ENCODE measurements around the gene ZMAT5.
A peak's percentile ranks its signal among the peaks of the same experiment; 100 is the strongest.
"Not testable (repeated sequence)": the region's sequence is repeated elsewhere in the genome, so short reads cannot be mapped to it uniquely, and the experiment has no call there.

The ZMAT5 gene

DNA sequence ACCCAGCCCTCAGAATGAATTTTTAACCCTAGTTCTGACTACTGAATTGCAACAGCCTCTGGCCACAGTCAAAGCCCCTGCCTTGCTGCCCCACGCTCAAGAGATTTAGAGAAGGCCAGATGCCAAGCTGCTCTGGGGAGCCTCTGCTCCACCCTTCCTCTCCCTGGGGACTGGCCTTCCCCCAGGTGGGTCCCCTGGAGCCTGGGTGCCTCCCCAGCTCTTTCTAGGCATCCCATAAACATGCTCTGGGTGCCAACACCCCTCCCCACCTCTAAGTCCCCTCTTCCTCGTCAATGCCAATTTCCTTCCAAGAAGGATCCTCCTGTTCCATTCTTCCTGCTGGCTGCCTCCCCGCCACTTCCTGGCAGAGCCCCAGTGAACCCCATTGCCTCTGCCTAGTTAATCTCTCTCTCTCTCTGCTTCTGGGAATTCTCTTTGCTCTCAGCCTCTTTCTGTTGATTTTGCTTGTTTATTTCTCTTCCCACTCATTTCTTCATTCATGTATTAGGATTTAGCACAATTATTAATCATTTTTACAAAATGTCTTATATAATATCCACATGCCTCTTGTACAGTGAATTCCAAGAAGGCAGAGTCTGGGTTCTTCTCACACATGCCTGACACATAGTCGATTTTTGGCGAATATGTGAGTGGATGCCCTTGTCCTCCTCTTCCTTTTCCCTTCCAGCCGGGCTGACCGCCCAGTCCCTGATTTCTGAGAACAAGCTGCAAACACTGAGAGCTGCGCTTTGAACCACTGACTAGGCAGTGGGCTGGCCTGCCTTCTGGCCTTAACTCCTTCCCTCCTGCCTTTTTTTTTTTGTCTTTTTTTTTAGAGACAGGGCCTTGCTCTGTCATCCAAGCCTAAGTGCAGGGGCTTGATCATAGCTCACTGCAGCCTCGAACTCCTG, 17.9 kb upstream of the ZMAT5 start:
- no peak for DNase-seq

- no peak for DNase-seq
Observed at GRCh38 chr22:29782061-29782845, 15.4 kb upstream of the ZMAT5 start.

GRCh38 chr22:29780748-29781676, 14.2 kb upstream of the ZMAT5 start:
- DNase-seq = no peak

DNA sequence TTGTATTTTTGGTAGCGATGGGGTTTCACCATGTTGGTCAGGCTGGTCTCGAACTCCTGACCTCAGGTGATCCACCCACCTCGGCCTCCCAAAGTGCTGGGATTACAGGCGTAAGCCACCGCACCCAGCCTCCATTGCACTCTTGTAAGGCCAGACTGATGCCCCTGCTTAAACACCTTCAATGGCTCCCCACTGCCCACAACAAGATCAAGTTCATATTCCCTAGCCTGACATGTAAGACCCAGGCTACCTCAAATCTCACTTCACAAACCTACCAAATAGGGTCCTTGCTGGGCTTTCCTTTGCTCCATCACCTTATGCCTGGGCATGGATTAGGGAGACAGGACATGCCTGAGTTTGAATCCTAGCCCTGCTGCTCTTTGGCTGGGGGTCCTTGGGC, 13.4 kb upstream of the ZMAT5 start:
- no peak for DNase-seq

DNA sequence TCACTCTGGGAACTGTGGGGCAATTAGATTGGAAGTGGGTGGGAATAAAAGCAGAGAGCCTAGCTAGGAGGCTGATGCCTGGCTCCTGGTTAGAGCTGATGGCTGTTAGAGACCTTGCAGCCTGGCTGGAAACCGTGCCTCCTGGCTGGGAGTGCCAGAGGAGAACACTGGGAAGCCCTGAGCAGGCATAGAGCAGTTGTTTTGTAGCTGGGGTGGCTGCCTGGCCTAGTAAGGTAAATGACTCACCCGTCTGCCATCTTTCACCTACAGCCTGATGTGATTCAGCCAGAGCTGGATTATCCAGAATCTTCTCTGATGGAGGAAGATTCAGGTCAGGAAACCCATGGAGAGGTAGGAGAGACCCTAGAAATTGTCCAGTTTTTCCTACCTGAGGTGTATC, 6.4 kb upstream of the ZMAT5 start:
- DNase-seq = no peak

GRCh38 chr22:29772170-29772641, 5.4 kb upstream of the ZMAT5 start:
- DNase-seq = no peak

DNA sequence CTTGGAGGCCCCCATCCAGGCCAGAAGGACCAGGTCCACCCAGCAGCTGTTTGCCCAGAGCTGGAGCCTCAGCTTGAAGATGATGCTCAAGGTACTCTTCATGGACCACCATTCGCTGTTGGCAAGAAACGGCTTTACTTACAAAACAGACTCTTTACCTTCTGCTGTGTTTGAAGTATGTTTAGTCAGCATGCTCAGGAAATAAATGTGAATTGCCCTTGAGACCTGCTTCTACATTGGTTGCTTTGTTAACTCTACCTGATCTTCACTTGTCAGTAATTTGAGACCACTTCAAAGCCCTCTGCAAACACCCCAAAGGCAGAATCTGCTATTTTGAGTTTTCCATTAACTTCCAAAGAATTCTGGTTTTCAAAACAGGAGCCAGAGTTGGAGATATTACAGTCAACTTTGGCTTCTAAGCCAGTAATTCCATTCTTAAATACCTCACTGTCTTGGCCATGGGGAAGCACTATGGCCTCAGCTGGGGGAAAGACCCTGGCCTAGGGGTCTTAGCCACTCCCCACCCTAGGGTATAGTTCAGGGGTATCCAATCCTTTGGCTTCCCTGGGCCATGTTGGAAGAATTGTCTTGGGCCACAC, 3.0 kb upstream of the ZMAT5 start:
- DNase-seq = no peak

DNA sequence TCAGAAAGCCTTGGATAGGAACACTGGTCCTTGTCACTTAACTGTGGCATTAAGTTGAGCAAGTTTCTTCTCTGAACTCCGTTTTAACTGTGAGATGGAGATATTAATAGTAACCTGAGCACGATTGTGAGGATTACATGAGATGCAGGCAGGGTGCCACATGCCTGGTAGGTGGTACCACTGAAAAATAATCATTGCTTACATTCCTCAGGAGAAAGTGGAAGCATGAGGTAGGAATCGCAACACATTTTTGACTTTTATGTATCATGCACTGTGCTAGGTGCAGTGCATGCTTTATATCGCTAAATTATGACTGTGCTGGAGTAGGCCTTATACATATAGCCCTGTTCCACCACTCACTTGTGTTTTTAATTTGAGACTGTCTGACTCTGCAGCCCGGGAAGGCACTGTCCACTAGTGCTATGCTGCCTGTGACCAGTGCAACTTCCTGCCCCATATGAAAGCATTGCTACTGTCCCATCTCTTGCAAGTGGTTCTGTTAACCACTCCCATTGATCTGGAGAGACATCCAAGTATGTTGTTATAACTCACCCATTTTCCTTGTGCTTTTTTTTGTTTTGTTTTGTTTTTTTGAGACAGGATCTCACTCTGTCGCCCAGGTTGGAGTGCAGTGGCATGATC, 1.4 kb upstream of the ZMAT5 start:
- no peak for DNase-seq

DNA sequence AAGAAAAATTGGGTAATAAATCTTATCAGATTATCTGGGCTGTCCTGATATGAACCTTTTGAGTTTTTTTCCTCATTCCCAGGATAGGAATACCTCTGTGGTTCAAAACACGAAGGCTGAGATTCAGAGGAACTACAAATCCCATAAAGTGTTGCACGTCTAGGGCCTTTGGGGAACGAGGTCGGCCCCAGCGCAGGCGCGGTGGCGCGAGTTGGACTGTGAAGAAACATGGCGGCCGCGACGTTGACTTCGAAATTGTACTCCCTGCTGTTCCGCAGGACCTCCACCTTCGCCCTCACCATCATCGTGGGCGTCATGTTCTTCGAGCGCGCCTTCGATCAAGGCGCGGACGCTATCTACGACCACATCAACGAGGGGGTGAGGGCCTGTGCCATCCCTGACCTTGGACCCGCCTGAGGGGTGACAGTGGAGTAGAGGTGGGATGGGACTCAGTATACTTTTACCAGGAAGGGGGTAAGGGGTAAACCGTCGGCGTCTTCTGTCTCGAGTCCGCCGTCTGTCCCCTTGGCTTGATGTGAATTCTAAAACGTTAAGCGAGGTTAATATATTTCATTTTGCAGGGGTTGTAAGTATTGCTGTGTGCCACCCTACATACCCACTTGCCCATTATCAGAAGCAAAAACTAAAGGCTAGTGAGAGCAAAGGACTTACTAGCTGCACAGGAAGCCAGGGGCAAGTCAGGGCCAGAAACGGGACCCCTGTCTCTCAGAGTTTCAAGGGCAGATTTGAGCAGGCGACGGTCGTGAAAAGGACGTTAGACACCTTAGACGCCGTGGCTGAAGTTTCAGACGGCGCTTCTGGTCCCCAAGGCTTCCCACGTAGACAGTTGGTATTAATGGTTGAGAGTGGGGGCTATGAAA, 604 bp upstream of the ZMAT5 start, which contains the start of gene UQCR10:
Gene UQCR10, plus strand, starts transcription at position 199 of the 881 bp plus-strand sequence. Its CDS starts 30 bp downstream, at position 229.
- peak; percentile 57 for DNase-seq

DNA sequence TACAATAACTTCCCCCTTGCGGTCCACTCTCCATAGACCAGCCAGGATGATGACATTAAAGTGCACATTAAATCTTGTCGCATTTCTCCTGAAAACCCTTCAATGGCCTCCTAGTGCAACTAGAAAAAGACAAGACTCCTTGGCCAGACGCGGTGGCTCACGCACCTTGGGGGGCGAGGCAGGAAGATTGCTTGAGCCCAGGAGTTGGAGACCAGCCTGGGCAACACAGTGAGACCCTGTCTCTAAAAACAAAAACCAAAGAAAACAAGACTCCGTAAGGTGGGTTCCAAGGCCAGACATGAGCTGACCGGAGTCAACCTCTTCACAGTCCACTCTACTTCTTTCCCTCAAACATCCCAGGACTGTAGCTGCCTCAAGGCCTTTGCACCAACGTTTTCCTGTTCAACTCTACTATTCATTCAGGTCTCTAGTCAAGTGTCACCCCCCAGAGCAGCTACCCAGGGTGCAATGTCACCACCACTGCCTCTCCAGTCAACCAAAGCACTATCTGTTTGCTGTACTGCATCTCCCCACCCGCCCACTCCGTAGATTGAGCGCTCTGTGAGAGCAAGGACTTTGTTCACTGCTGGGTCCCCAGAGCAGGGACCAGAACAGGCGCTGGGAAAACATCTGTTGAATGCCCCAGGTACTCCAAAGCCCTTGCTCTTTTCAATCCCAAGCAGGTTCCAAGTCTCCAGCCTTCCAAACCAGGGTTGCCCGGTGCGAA, 739 bp downstream of the ZMAT5 start:
- no peak for DNase-seq

GRCh38 chr22:29762263-29762662, 4.5 kb downstream of the ZMAT5 start:
- DNase-seq = peak; percentile 36

DNA sequence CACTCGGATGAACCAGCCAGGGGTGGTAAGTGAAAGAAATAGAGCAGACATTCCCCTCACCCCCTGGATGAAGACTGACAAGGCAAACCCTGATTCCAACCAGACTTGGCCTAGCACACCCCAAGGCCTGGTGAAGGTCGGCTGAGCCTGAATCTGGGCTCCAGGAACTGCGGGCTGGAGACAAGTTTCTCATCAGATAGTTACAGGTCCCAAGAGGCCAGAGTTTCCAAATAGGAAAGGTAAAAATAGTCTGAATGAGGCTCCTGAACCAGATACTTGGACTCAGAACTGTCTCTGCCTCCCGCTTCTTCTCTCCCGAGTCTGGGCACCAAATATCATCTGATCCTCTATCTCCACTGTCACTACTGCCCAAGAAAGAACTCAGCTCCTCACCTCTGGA, 7.8 kb downstream of the ZMAT5 start:
- no peak for DNase-seq

GRCh38 chr22:29758068-29758622, 8.7 kb downstream of the ZMAT5 start:
- no peak for DNase-seq

DNA sequence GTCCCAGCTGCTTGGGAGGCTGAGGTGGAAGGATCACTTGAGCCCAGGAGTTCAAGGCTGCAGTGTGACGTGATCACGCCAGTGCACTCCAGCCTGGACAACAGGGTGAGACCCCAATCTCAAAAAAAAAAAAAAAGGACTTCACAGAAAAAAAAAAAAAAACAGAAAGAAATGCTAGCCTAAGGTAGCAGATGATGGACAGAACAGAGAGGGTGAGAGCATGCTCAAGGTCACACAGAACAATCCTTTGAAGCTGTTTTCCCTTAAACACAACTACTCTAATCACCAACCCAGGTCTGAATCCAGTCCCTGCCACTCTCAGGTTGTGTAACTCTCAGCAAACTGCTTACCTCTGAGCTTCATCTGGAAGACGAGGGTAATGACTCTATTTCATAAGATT, 9.7 kb downstream of the ZMAT5 start:
- no peak for DNase-seq

GRCh38 chr22:29756341-29756740, 10.5 kb downstream of the ZMAT5 start:
- DNase-seq = no peak

- no peak for DNase-seq
Observed at GRCh38 chr22:29755889-29756288, 10.9 kb downstream of the ZMAT5 start.

DNA sequence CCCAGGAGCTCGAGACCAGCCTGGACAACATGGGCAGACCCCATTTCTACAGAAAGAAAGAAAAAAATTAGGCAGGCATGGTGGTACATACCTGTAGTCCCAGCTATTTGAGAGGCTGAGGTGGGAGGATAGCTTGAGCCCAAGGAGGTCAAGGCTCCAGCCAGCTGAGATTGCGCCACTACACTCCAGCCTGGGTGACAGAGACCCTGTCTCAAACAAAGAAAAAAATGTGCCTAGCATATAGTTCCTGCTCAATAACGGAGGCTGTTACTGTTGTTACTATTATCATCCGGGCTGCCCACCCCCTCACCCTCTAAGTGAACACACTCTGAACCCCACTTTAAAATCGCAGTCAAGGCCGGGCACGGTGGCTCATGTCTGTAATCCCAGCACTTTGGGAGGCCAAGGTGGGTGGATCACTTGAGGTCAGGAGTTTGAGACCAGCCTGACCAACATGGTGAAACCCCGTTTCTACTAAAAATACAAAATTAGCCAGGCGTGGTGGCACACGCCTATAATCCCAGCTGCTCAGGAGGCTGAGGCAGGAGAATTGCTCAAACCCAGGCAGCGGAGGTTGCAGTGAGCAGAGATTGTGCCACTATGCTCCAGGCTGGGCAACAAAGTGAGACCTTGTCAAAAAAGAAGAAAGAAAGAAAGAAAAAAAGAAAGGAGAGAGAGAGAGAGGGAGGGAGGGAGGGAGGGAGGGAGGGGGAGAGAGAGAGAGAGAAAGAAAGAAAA, 12.0 kb downstream of the ZMAT5 start:
- DNase-seq = not testable (repeated sequence)

- no peak for DNase-seq
Observed at GRCh38 chr22:29753808-29754657, 12.8 kb downstream of the ZMAT5 start.

Measured in NCI-H774 (cell line).